Activated T-cell treated with anti-CD3 and anti-CD28 coated beads, Interleukin-2, amount 50 U/mL, for 4 hours (primary cell): ENCODE results near the gene TMEM154. TPM values are rescaled to one million over a fixed set of nuclear protein-coding genes. Genes with fewer than 3 reads are reported as not detected.

ENCODE experiments used
- ATAC-seq, 2 donors: fragments of 200-7000 bp; cut with Tn5 transposase; one replicate each; pipeline ENCODE4 v1.10.0; 2021
- DNase-seq: peaks from one replicate; pipeline ENCODE4 v3.0.0-alpha.2; 2020
- H3K27me3 Mint-ChIP-seq: one replicate; pipeline ENCODE4 v1.8.0; 2021; ENCODE audit warnings: low read depth, mixed read lengths
- H3K36me3 Mint-ChIP-seq: one replicate; pipeline ENCODE4 v1.8.0; 2022; ENCODE audit warnings: mixed read lengths; ENCODE audit not compliant: insufficient read depth
- H3K4me1 Mint-ChIP-seq: one replicate; pipeline ENCODE4 v1.8.0; 2021; ENCODE audit warnings: low read depth, mixed read lengths
- H3K4me3 Mint-ChIP-seq: one replicate; pipeline ENCODE4 v1.8.0; 2021; ENCODE audit warnings: mild to moderate bottlenecking, moderate library complexity, mixed read lengths
- H3K9me3 Mint-ChIP-seq: one replicate; pipeline ENCODE4 v1.8.0; 2021; ENCODE audit warnings: mixed read lengths
- total RNA-seq, 3 donors: library from RNA; stranded (reverse); gene quantifications; one replicate each; pipeline ENCODE4 v1.2.1, GENCODE V29; 2021

The TMEM154 gene
- total RNA-seq, 3 donors from 2014 or later: 5.6 to 6.2 (median 6.0) TPM

- H3K4me3 Mint-ChIP-seq: no peak overlapping the region
- H3K9me3 Mint-ChIP-seq: no peaks in the 10 kb centered on the region
- ATAC-seq (no peak), DNase-seq (no peak)
- H3K36me3 Mint-ChIP-seq: no peaks in the 10 kb centered on the region
- H3K27me3 Mint-ChIP-seq: no peaks in the 10 kb centered on the region
- no peaks in the 10 kb centered on the region for H3K4me1 Mint-ChIP-seq
Measured at GRCh38 chr4:152572417-152573086, 107.2 kb downstream of the TMEM154 start.

GRCh38 chr4:152571770-152572169 lies 108.0 kb downstream of the TMEM154 start:
- H3K36me3 Mint-ChIP-seq: no peaks in the 10 kb centered on the region
- H3K4me1 Mint-ChIP-seq: no peaks in the 10 kb centered on the region
- H3K4me3 Mint-ChIP-seq: no peak overlapping the region

DNA sequence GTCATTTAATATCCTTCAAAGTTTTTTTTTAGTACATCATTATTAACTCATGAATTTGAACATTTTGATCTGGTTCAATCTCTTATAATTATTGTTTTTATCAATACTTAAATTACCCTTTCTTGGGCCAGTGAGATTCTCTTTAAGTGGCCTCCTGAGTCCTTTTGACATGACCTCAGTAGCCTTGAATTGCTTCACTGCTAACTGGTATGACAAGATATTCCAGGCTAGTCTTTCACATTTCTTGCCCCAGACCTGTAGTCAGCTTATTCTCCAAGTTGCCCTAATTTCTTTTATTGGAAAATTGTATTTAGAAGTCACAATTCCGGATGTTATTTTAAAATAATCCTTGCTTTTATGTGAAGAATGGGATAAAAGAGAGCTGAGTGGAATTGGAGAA lies 108.5 kb downstream of the TMEM154 start:
- no peaks in the 10 kb centered on the region for H3K27me3 Mint-ChIP-seq
- no peak for ATAC-seq

More at GRCh38 chr4:152571770-152572169, 108.0 kb downstream of the TMEM154 start:
- no peaks in the 10 kb centered on the region for H3K9me3 Mint-ChIP-seq
- ATAC-seq (no peak), DNase-seq (no peak)
- H3K27me3 Mint-ChIP-seq: no peaks in the 10 kb centered on the region

More for the DNA sequence above, 108.5 kb downstream of the TMEM154 start:
- Mint-ChIP-seq H3K36me3 (no peaks in the 10 kb centered on the region), H3K9me3 (no peaks in the 10 kb centered on the region), H3K4me3 (no peak overlapping the region), H3K4me1 (no peaks in the 10 kb centered on the region)
- DNase-seq: no peak

Other genes starting within 250 kb of the TMEM154 start
- 10 to 100 TPM; 38.8 to 41.4 (median 39.1) TPM for gene FBXW7, start 143.9 kb downstream of the TMEM154 start, total RNA-seq
- under 1 TPM; 0.28 to 0.38 (median 0.32) TPM for gene TIGD4, start 99.7 kb upstream of the TMEM154 start, total RNA-seq
- 10 to 100 TPM in 2 of 3 donors, 1 to 10 TPM in 1; 9.8 to 11.7 (median 10.7) TPM for gene ARFIP1, start 100.0 kb upstream of the TMEM154 start, total RNA-seq